ENCODE results near the gene OR9A2.
"Not testable (repeated sequence)": the region's sequence is repeated elsewhere in the genome, so short reads cannot be mapped to it uniquely, and the experiment has no call there.

The OR9A2 gene

DNA sequence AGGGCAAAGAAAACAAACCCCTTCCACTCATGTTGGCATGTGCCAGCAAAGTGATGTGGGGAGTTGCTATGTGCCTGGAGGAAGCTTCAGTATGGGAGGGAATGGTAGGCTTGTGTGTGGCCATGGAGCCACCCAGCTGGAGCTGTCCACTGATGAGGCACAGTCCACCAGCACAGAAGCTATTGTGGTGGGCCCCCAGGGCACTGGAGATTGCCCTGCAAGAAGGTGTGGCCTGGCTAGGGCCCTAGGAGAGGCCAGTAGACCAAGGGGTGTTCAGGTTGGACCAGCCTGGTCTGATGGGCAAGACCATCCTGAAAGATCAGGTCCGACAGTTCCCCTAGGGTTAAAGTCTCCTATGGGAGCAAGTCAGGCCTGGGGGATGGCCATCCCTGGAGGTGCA lies 42.6 kb downstream of the OR9A2 start:
- no peak overlapping the region for H3K4me3 ChIP-seq (ENCODE audit: low read length)
- TF ChIP-seq, protein P1, sequence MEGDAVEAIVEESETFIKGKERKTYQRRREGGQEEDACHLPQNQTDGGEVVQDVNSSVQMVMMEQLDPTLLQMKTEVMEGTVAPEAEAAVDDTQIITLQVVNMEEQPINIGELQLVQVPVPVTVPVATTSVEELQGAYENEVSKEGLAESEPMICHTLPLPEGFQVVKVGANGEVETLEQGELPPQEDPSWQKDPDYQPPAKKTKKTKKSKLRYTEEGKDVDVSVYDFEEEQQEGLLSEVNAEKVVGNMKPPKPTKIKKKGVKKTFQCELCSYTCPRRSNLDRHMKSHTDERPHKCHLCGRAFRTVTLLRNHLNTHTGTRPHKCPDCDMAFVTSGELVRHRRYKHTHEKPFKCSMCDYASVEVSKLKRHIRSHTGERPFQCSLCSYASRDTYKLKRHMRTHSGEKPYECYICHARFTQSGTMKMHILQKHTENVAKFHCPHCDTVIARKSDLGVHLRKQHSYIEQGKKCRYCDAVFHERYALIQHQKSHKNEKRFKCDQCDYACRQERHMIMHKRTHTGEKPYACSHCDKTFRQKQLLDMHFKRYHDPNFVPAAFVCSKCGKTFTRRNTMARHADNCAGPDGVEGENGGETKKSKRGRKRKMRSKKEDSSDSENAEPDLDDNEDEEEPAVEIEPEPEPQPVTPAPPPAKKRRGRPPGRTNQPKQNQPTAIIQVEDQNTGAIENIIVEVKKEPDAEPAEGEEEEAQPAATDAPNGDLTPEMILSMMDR (IDR thresholded peaks at IDR 0.05; ENCODE audit: insufficient read depth, low read depth, low read length, missing control alignments): no peak
- no peak for DNase-seq (ENCODE audit: low read depth)

DNA sequence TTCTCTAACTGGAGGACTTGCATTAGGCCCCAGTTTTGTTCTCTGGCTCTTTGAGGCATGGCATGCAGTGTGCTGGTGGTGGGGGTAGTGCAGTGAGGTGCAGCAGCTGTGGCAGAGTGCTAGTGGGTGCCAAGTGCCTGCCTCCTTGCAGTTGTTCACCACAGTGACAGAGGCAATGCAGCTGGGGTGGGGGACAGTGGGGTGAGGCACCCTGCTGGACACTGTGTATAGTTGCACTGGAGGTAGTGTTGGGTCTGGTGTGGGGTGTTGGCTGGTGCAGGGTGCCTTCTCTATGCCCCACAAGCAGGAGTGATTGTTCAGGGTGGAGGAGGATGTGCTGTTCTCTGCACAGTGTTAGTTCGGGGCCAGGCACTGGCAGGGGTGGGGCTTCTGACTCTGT lies 43.1 kb downstream of the OR9A2 start:
- H3K4me3 ChIP-seq (ENCODE audit: low read length): no peak overlapping the region
- TF ChIP-seq, protein P1 (IDR thresholded peaks at IDR 0.05; ENCODE audit: insufficient read depth, low read depth, low read length, missing control alignments): no peak
- DNase-seq (ENCODE audit: low read depth): no peak

DNA sequence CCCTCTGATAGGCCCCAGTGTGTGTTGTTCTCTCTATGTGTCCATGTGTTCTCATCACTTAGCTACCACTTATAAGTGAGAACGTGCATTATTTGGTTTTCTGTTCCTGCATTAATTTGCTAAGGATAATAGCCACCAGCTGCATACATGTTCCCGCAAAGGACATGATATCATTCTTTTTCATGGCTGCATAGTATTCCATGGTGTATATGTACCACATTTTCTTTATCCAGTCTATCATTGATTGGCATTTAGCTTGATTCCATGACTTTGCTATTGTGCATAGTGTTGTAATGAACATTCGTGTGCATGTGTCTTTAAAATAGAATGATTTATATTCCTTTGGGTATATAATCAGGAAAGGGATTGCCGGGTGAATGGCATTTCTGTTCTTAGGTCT lies 48.5 kb downstream of the OR9A2 start:
- not testable (repeated sequence) for DNase-seq (ENCODE audit: low read depth); H3K4me3 ChIP-seq (ENCODE audit: low read length)

Data from epithelial cell of esophagus (primary cell).